Spleen (tissue), 7 donors: Measurements from ENCODE around the gene IGF2R.

Source experiments
- CTCF ChIP-seq, 11 experiments: fragments of 200-600 bp in 7 of 11; fragments of 450-650 bp in 4 of 11; sonication (generic) in 4 of 11; IDR thresholded peaks in 8 of 11; conservative IDR thresholded peaks in 3 of 11; 1 replicate in 7 of 11; 2 replicates in 4 of 11; pipeline versions ENCODE4 v1.4.0 to v1.8.0; 2016 to 2021; ENCODE audit warnings: antibody characterized with exemption in 11 of 11, inconsistent platforms in 4 of 11, mild to moderate bottlenecking in 1 of 11
- POLR2A ChIP-seq, 3 donors: fragments of 450-650 bp; IDR thresholded peaks; one replicate each; pipeline ENCODE4 v1.5.1; 2017; ENCODE audit warnings: antibody characterized with exemption in 3 of 3, mild to moderate bottlenecking in 1 of 3
- POLR2AphosphoS5 ChIP-seq, 3 donors: sonication (generic); formaldehyde crosslinking; IDR thresholded peaks; one replicate each; pipeline ENCODE4 v1.5.1; 2017; ENCODE audit warnings: antibody characterized with exemption in 3 of 3
- donor health status: DM: no; HTN: no; CAD: no; lungs with moderate emphysema.
- donor health status: DM: no; HTN: no; CAD: no.
- donor health status: DM: no; HTN: no; CAD: no.

GRCh38 chr6:159995405-159995804 lies 26.5 kb downstream of the IGF2R start:
- TF ChIP-seq CTCF (IDR thresholded peaks at IDR 0.05 in 8 of 11, conservative IDR thresholded peaks at IDR 0.05 in 3 of 11) (no peak), POLR2A (IDR thresholded peaks at IDR 0.05) (no peak), POLR2AphosphoS5 (IDR thresholded peaks at IDR 0.05) (no peak)
